HG03039 (cell line): ENCODE results near the gene FHOD3.

Experiments
- ATAC-seq: cut with Tn5 transposase; IDR thresholded peaks from one replicate; pipeline ENCODE4 v1.9.1; 2021; ENCODE audit warnings: mild to moderate bottlenecking, moderate library complexity; ENCODE audit not compliant: unreplicated experiment

FHOD3 gene

GRCh38 chr18:36578871-36579710 lies 281.6 kb downstream of the FHOD3 start:
- no peak for ATAC-seq

- ATAC-seq, result no peak
Measured at GRCh38 chr18:36580266-36580665, 282.8 kb downstream of the FHOD3 start.

GRCh38 chr18:36580874-36581750 lies 283.6 kb downstream of the FHOD3 start:
- no peak for ATAC-seq

GRCh38 chr18:36582988-36583745 lies 285.7 kb downstream of the FHOD3 start:
- no peak for ATAC-seq

GRCh38 chr18:36589857-36590543 lies 292.5 kb downstream of the FHOD3 start:
- ATAC-seq, result no peak

GRCh38 chr18:36590621-36591580 lies 293.4 kb downstream of the FHOD3 start:
- no peak for ATAC-seq

GRCh38 chr18:36592282-36592681 lies 294.8 kb downstream of the FHOD3 start:
- no peak for ATAC-seq

- ATAC-seq, result no peak
Measured at GRCh38 chr18:36593001-36593400, 295.5 kb downstream of the FHOD3 start.

- ATAC-seq, result no peak
Measured at GRCh38 chr18:36593641-36594040, 296.1 kb downstream of the FHOD3 start.

GRCh38 chr18:36594621-36595020 lies 297.1 kb downstream of the FHOD3 start:
- no peak for ATAC-seq

GRCh38 chr18:36595046-36595817 lies 297.7 kb downstream of the FHOD3 start:
- ATAC-seq, result no peak

- no peak for ATAC-seq
Measured at GRCh38 chr18:36595818-36596215, 298.3 kb downstream of the FHOD3 start.

- ATAC-seq, result no peak
Measured at GRCh38 chr18:36597636-36598035, 300.1 kb downstream of the FHOD3 start.

- no peak for ATAC-seq
Measured at GRCh38 chr18:36600548-36600947, 303.0 kb downstream of the FHOD3 start.

GRCh38 chr18:36601316-36601715 lies 303.8 kb downstream of the FHOD3 start:
- ATAC-seq, result no peak

- no peak for ATAC-seq
Measured at GRCh38 chr18:36602071-36602470, 304.6 kb downstream of the FHOD3 start.

GRCh38 chr18:36602620-36603019 lies 305.1 kb downstream of the FHOD3 start:
- no peak for ATAC-seq

GRCh38 chr18:36608107-36608506 lies 310.6 kb downstream of the FHOD3 start:
- no peak for ATAC-seq

GRCh38 chr18:36610258-36610657 lies 312.7 kb downstream of the FHOD3 start:
- no peak for ATAC-seq
